IgD-negative memory B cell (primary cell): ENCODE results near the gene NTNG2. TPM values are rescaled to one million over a fixed set of nuclear protein-coding genes. Genes with fewer than 3 reads are reported as not detected.
A peak's percentile ranks its signal among the peaks of the same experiment; 100 is the strongest.
"Not testable (repeated sequence)": the region's sequence is repeated elsewhere in the genome, so short reads cannot be mapped to it uniquely, and the experiment has no call there.

Experiments
- H3K27ac Mint-ChIP-seq, 3 donors: one replicate each; pipeline ENCODE4 v1.8.0; 2020 to 2022; ENCODE audit warnings: mild to moderate bottlenecking in 3 of 3, mixed read lengths in 3 of 3, moderate library complexity in 1 of 3
- H3K27me3 Mint-ChIP-seq: one replicate; pipeline ENCODE4 v1.8.0; 2021; ENCODE audit warnings: mixed read lengths
- H3K36me3 Mint-ChIP-seq: one replicate; pipeline ENCODE4 v1.8.0; 2020; ENCODE audit warnings: mild to moderate bottlenecking, mixed read lengths
- H3K4me1 Mint-ChIP-seq, 3 donors: one replicate each; pipeline ENCODE4 v1.8.0; 2020 to 2022; ENCODE audit warnings: mixed read lengths in 3 of 3, mild to moderate bottlenecking in 1 of 3
- H3K4me3 Mint-ChIP-seq, 4 donors: one replicate each; pipeline ENCODE4 v1.8.0; 2020 to 2022; ENCODE audit warnings: mild to moderate bottlenecking in 4 of 4, mixed read lengths in 4 of 4, moderate library complexity in 3 of 4
- H3K9me3 Mint-ChIP-seq, 3 donors: one replicate each; pipeline ENCODE4 v1.8.0; 2020 to 2021; ENCODE audit warnings: mixed read lengths in 3 of 3, mild to moderate bottlenecking in 1 of 3
- polyA plus RNA-seq: library from polyadenylated mRNA; unstranded; fragments of 300-500 nt; fragmentation: Illumina TruSeq; gene quantifications from one replicate; pipeline ENCODE4 v1.2.3, GENCODE V29; 2021

The NTNG2 gene
- polyA plus RNA-seq, 1 donor from 2014 or later, result 0.84 TPM

DNA sequence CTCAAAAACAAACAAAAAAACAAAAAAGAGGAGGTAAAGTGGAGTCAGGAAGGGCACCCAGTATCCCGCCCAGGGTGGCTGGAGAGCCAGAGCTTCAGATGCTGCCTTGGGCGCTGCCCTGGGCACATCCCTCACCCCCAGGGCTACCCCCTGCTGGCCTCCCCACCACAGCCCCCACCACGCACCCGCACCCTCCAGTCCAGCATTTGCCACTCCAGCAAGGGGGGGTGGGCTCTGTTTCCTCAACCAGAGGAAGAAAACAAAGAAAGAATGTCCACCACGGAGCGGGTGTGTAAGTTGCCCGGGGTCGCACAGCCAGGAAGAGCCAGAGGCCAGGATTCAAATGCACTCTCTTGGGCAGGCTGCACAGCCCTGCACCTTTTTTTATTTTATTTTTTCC is 86.1 kb downstream of the NTNG2 start:
- H3K27me3 Mint-ChIP-seq, result peaks cover 14% of the 10 kb centered on the region
- H3K4me1 Mint-ChIP-seq, result peaks cover 0 to 6% (median 2%) of the 10 kb centered on the region in 3 donors
- H3K27ac Mint-ChIP-seq, result no peak overlapping the region
- no peak overlapping the region for H3K4me3 Mint-ChIP-seq
- H3K9me3 Mint-ChIP-seq, result no peaks in the 10 kb centered on the region
- no peaks in the 10 kb centered on the region for H3K36me3 Mint-ChIP-seq

GRCh38 chr9:132249123-132249522 is 87.3 kb downstream of the NTNG2 start:
- peaks cover 14% of the 10 kb centered on the region for H3K27me3 Mint-ChIP-seq
- no peak overlapping the region for H3K27ac Mint-ChIP-seq
- H3K4me3 Mint-ChIP-seq, result no peak overlapping the region
- H3K9me3 Mint-ChIP-seq, result no peaks in the 10 kb centered on the region
- peaks cover 0 to 4% (median 2%) of the 10 kb centered on the region in 3 donors for H3K4me1 Mint-ChIP-seq
- no peaks in the 10 kb centered on the region for H3K36me3 Mint-ChIP-seq

GRCh38 chr9:132249690-132250089 is 87.8 kb downstream of the NTNG2 start:
- H3K4me1 Mint-ChIP-seq, result peaks cover 0 to 2% (median 0%) of the 10 kb centered on the region in 3 donors
- H3K27me3 Mint-ChIP-seq, result peaks cover 14% of the 10 kb centered on the region
- no peaks in the 10 kb centered on the region for H3K36me3 Mint-ChIP-seq
- H3K4me3 Mint-ChIP-seq, result peak overlapping the region in 1 of 4 donors; percentile 45
- no peaks in the 10 kb centered on the region for H3K9me3 Mint-ChIP-seq
- no peak overlapping the region for H3K27ac Mint-ChIP-seq

DNA sequence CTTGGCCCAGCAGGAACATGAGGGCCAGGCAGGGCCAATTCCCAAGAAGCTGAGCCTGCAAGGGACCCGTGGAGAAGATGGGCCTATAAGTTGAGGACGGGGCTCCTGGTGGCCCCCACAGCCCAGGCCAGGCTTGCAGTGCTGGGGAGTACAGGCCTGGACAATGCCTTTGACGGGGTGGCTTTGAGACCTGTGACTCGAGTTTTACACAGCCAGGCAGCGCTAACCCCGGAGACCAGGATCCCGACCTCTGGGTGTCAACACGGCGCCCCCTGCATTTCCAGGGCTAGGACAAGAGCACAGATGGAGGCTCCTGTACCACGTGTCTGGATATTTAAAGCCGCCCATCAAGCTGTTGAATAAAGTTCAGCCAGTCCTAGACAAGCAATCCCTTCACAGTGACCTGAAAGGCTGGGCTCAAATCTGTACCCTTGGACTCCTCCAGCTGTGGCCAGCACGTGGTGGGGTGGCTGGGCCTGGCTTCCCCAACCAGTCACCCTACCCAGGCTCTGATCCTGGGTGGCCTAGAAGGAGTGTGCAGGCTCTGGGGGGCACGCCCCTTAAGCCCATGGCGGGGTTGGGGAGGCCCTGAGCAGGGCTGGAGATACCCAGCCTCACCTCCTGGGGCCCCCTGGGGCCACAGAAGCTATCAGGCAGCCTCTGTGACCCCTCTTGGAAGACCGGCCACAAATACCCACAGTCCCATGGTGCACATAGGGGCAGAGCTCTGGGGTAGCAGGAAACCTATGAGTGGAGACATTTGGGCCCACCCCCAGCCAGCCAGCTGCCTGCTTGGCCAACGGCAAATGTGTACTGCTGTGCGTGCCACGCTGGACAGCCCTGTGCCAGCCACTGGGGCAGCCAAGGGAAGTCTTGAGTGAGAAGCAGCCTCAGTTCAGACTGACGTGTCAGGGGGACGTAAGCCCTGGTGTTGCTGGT is 88.7 kb downstream of the NTNG2 start:
- H3K27me3 Mint-ChIP-seq, result peaks cover 14% of the 10 kb centered on the region
- no peaks in the 10 kb centered on the region for H3K9me3 Mint-ChIP-seq
- H3K36me3 Mint-ChIP-seq, result no peaks in the 10 kb centered on the region
- H3K27ac Mint-ChIP-seq, result no peak overlapping the region
- peaks cover 0 to 2% (median 0%) of the 10 kb centered on the region in 3 donors for H3K4me1 Mint-ChIP-seq
- no peak overlapping the region for H3K4me3 Mint-ChIP-seq

DNA sequence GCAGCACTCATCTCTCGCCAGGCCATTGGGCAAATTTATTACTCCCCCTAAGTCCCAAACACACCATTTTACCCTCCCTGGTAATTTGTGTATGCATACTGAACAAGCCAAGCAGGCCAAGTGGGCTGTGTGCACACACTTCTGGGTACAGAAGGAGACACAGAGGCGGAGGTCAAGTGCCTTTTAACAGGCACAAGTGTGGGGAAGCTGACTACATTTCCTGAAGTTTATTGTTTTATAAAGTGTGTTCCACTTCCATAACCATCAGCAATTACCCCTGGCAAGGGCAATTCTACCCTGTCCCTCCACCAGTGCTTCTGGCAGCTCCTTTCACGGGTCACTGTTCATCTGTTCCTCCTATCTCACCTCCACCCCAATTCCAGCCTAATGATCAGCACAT is 99.0 kb downstream of the NTNG2 start:
- Mint-ChIP-seq H3K27me3 (no peaks in the 10 kb centered on the region), H3K27ac (no peak overlapping the region), H3K4me1 (peaks cover 9 to 13% (median 11%) of the 10 kb centered on the region in 3 donors), H3K4me3 (no peak overlapping the region), H3K9me3 (no peaks in the 10 kb centered on the region), H3K36me3 (no peaks in the 10 kb centered on the region)

- Mint-ChIP-seq H3K27me3 (no peaks in the 10 kb centered on the region), H3K36me3 (peaks cover 4% of the 10 kb centered on the region)
These were observed 104.2 kb downstream of the NTNG2 start for GRCh38 chr9:132266017-132266416.

DNA sequence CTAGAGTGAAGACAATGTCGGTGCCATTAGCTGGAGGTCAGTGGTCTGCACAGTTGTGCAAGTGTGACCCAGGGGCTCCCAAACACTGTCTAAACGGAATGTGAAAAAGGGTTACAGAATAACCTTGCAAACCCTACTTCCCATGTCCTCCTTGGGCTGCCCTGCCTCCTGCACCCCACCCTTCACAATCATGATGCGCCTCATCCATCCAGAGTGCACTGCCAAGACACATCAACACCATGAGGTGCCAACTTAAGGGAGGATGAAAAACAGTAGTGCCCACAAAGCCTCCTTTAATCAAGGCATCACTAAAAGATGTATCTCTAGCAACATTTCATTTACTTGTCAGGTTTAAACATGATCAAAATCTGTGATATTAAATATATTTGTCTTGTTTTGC is 105.8 kb downstream of the NTNG2 start:
- peaks cover 0 to 4% (median 1%) of the 10 kb centered on the region in 3 donors for H3K4me1 Mint-ChIP-seq
- H3K4me3 Mint-ChIP-seq, result no peak overlapping the region
- H3K9me3 Mint-ChIP-seq, result no peaks in the 10 kb centered on the region
- peaks cover 4% of the 10 kb centered on the region for H3K36me3 Mint-ChIP-seq
- no peaks in the 10 kb centered on the region for H3K27me3 Mint-ChIP-seq
- no peak overlapping the region for H3K27ac Mint-ChIP-seq

More at GRCh38 chr9:132266017-132266416, 104.2 kb downstream of the NTNG2 start:
- no peak overlapping the region for H3K27ac Mint-ChIP-seq
- H3K4me3 Mint-ChIP-seq, result no peak overlapping the region
- H3K4me1 Mint-ChIP-seq, result peaks cover 3 to 7% (median 6%) of the 10 kb centered on the region in 3 donors
- no peaks in the 10 kb centered on the region for H3K9me3 Mint-ChIP-seq

DNA sequence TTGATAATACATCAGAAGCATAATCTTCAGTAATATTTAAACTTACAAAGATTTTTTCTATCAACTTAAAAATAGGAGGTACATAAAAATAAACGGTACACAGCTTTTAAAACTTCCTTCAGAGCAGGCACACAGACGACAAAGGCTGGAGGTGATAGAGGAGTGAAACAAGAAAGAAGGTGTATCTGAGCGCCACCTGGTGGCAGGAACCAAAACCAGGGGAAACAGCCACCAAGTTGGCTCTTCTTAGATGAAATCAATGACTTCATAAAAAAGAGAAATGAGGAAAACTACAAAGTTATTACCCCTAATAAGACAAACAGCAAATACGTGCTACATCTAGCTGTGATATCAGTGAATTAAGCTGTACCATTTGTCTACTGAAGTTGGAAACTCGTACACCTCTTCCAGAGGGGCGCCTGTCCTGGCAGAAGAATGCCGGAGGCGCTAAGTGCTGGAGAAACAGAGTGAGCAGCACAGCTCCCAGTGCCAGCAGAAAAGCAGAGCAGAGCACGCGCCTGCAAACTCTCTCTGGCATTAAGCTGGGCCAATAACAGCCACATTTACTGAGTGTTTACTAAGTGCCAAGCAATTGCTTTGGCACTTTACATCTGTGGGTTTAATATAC is 107.0 kb downstream of the NTNG2 start:
- H3K4me3 Mint-ChIP-seq, result no peak overlapping the region
- peaks cover 4% of the 10 kb centered on the region for H3K36me3 Mint-ChIP-seq
- no peaks in the 10 kb centered on the region for H3K27me3 Mint-ChIP-seq
- H3K4me1 Mint-ChIP-seq, result peaks cover 0 to 2% (median 1%) of the 10 kb centered on the region in 3 donors
- H3K9me3 Mint-ChIP-seq, result no peaks in the 10 kb centered on the region
- peak overlapping the region; percentile 8 to 92 (median 11) for H3K27ac Mint-ChIP-seq

- H3K4me1 Mint-ChIP-seq, H3K36me3 Mint-ChIP-seq, H3K4me3 Mint-ChIP-seq, H3K27ac Mint-ChIP-seq, H3K27me3 Mint-ChIP-seq, H3K9me3 Mint-ChIP-seq: not testable (repeated sequence)
These were observed 108.1 kb downstream of the NTNG2 start for GRCh38 chr9:132269704-132270516.

GRCh38 chr9:132274861-132275260 is 113.0 kb downstream of the NTNG2 start:
- peaks cover 0 to 1% (median 0%) of the 10 kb centered on the region in 3 donors for H3K4me1 Mint-ChIP-seq
- H3K27me3 Mint-ChIP-seq, result no peaks in the 10 kb centered on the region
- no peak overlapping the region for H3K4me3 Mint-ChIP-seq
- peak overlapping the region in 1 of 3 donors; percentile 50 for H3K27ac Mint-ChIP-seq
- peaks cover 5% of the 10 kb centered on the region for H3K36me3 Mint-ChIP-seq
- no peaks in the 10 kb centered on the region for H3K9me3 Mint-ChIP-seq

- Mint-ChIP-seq H3K27me3 (no peaks in the 10 kb centered on the region), H3K4me1 (peaks cover 0 to 2% (median 0%) of the 10 kb centered on the region in 3 donors), H3K36me3 (no peaks in the 10 kb centered on the region), H3K4me3 (no peak overlapping the region), H3K27ac (no peak overlapping the region), H3K9me3 (no peaks in the 10 kb centered on the region)
These were observed 121.3 kb downstream of the NTNG2 start for GRCh38 chr9:132283165-132283564.

- Mint-ChIP-seq H3K4me1 (peaks cover 0 to 5% (median 0%) of the 10 kb centered on the region in 3 donors), H3K36me3 (no peaks in the 10 kb centered on the region), H3K27me3 (no peaks in the 10 kb centered on the region), H3K9me3 (no peaks in the 10 kb centered on the region), H3K4me3 (no peak overlapping the region), H3K27ac (no peak overlapping the region)
These were observed 122.0 kb downstream of the NTNG2 start for GRCh38 chr9:132283863-132284262.

DNA sequence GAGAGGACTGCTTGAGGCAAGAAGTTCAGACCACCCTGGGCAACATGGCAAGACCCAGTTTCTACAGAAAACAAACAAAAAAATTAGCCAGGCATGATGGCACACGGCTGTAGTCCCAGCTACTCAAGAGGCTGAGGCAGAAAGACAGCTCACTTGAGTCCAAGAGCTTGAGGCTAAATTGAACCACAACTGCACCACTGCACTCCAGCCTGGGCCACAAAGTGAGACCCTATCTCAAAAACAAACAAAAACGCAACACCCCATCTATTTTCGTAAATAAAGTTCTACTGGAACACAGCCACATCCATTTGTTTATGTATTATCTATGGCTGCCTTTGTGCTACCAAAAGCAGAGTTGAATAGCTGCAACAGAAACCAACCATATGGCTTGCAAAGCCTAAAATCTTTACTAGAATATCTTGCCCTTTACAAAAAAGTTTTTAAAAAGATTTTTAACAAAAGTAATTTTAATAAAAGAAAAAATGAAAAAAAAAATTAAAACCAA is 125.5 kb downstream of the NTNG2 start:
- H3K36me3 Mint-ChIP-seq, result no peaks in the 10 kb centered on the region
- H3K9me3 Mint-ChIP-seq, result no peaks in the 10 kb centered on the region

DNA sequence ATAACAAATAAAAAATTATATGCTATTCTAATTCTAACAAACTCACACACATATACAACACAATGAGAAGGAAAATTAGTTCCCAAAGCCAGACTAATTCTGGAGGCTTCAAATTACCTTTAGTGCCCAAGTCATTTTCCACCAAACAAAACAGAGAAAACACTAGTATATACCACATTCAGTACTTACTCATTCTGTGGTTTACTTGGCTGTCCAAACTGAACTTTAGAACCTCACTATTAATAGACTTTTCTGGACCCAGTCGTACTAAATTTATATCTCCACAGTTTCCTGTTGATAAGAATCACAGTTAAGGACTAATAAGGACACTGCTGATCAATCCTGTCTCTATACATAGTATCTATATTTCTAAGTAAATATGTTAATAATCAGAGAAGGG is 126.5 kb downstream of the NTNG2 start:
- H3K27me3 Mint-ChIP-seq, result no peaks in the 10 kb centered on the region
- no peaks in the 10 kb centered on the region for H3K36me3 Mint-ChIP-seq
- no peaks in the 10 kb centered on the region for H3K9me3 Mint-ChIP-seq
- H3K4me3 Mint-ChIP-seq, result no peak overlapping the region
- H3K4me1 Mint-ChIP-seq, result peaks cover 0 to 5% (median 3%) of the 10 kb centered on the region in 3 donors
- H3K27ac Mint-ChIP-seq, result peak overlapping the region in 1 of 3 donors; percentile 31

More for the DNA sequence above, 125.5 kb downstream of the NTNG2 start:
- no peak overlapping the region for H3K27ac Mint-ChIP-seq
- no peak overlapping the region for H3K4me3 Mint-ChIP-seq
- no peaks in the 10 kb centered on the region for H3K27me3 Mint-ChIP-seq
- peaks cover 0 to 5% (median 0%) of the 10 kb centered on the region in 3 donors for H3K4me1 Mint-ChIP-seq
